Activated B cell treated with CpG ODN at 0.5 μM for 24 hours (primary cell): Measurements from ENCODE around the gene IL12RB1. TPM values are rescaled to one million over a fixed set of nuclear protein-coding genes. Genes with fewer than 3 reads are reported as not detected.

Source experiments
- ATAC-seq: fragments of 200-7000 bp; cut with Tn5 transposase; one replicate; pipeline ENCODE4 v1.10.0; 2021; ENCODE audit warnings: low read depth, mild to moderate bottlenecking, moderate library complexity
- CTCF ChIA-PET: fragments of 350-600 bp; sonication (Branson Sonifier 250); formaldehyde crosslinking; loops from one replicate; lab custom pipeline; 2021; ENCODE audit warnings: antibody characterized with exemption; lab: Charles Lee
- POLR2A ChIA-PET: fragments of 350-600 bp; sonication (Branson Sonifier 250); formaldehyde crosslinking; loops from one replicate; lab custom pipeline; 2021; ENCODE audit warnings: antibody characterized with exemption; lab: Charles Lee
- DNase-seq: peaks from one replicate; pipeline ENCODE4 v3.0.0; 2022
- H3K27ac Mint-ChIP-seq: one replicate; pipeline ENCODE4 v1.8.0; 2020; ENCODE audit warnings: mixed read lengths
- H3K27me3 Mint-ChIP-seq: one replicate; pipeline ENCODE4 v1.8.0; 2021; ENCODE audit warnings: mixed read lengths
- H3K36me3 Mint-ChIP-seq: one replicate; pipeline ENCODE4 v1.8.0; 2021; ENCODE audit warnings: low read depth, mixed read lengths
- H3K4me1 Mint-ChIP-seq: one replicate; pipeline ENCODE4 v1.8.0; 2021; ENCODE audit warnings: mixed read lengths
- H3K4me3 Mint-ChIP-seq: one replicate; pipeline ENCODE4 v1.8.0; 2020; ENCODE audit warnings: mild to moderate bottlenecking, mixed read lengths
- H3K9me3 Mint-ChIP-seq: one replicate; pipeline ENCODE4 v1.8.0; 2020; ENCODE audit warnings: mixed read lengths
- intact Hi-C: fragments of 100-400 bp; cut with micrococcal nuclease; formaldehyde crosslinking; loops from one replicate; pipeline ENCODE4 v1.15.1; 2024
- total RNA-seq: library from RNA; stranded (reverse); gene quantifications from 2 replicates; pipeline ENCODE4 v1.2.3, GENCODE V29; 2022
- TF ChIP-seq, protein P1 (sequence below): fragments of 200-600 bp; IDR thresholded peaks from one replicate; pipeline ENCODE4 v1.8.0; 2022; ENCODE audit warnings: antibody characterized with exemption, mild to moderate bottlenecking

The IL12RB1 gene
- total RNA-seq, 1 donor from 2014 or later, result 20.9 TPM

DNA sequence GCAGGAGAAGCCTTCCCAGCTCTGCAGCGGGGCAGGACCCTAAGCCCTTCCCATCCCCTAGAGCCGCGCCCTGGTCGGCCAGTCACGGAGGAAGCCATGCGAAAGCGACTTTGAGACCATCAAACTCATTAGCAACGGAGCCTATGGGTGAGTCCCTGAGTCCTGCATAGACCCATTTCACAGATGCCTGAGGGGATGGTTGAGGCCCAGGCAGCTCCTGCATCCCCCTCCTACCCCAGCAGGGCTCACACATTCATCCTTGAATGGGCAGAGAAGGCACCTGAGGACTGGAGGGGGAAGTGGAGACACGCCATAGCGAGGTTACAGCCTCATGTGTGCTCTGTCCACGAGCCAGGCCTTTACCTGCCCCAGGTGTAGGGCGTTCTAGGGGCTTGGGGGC is 42.1 kb upstream of the IL12RB1 start:
- Mint-ChIP-seq H3K27ac (no peak overlapping the region), H3K27me3 (no peaks in the 10 kb centered on the region), H3K4me3 (no peak overlapping the region), H3K9me3 (no peaks in the 10 kb centered on the region), H3K4me1 (peaks cover 2% of the 10 kb centered on the region), H3K36me3 (peaks cover 74% of the 10 kb centered on the region)
- intact Hi-C loops, result no loop called here
- ChIA-PET CTCF (no interaction called here), POLR2A (no interaction called here)
- TF ChIP-seq, protein P1, sequence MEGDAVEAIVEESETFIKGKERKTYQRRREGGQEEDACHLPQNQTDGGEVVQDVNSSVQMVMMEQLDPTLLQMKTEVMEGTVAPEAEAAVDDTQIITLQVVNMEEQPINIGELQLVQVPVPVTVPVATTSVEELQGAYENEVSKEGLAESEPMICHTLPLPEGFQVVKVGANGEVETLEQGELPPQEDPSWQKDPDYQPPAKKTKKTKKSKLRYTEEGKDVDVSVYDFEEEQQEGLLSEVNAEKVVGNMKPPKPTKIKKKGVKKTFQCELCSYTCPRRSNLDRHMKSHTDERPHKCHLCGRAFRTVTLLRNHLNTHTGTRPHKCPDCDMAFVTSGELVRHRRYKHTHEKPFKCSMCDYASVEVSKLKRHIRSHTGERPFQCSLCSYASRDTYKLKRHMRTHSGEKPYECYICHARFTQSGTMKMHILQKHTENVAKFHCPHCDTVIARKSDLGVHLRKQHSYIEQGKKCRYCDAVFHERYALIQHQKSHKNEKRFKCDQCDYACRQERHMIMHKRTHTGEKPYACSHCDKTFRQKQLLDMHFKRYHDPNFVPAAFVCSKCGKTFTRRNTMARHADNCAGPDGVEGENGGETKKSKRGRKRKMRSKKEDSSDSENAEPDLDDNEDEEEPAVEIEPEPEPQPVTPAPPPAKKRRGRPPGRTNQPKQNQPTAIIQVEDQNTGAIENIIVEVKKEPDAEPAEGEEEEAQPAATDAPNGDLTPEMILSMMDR, result no peak
- no peak for DNase-seq
- no peak for ATAC-seq

DNA sequence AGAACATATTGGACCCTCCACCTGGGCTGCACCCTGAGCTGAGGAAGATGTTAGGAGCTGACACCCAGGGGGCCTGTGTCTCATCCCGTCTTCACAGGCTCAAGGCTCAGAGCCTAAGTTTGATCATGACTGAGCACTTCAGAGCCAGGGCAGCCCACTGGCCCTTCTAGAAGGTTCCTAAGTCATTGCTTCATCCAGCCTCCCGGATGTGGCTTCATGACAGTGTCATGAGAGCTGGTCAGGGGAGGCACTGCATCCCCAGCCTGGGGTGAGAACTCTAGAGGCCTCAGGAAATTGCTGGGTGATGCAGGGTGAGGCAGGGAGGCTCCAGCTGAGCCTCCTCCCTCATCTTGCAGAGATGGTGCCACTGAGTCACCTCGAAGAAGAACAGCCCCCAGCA is 41.3 kb upstream of the IL12RB1 start:
- CTCF ChIA-PET, result no interaction called here

DNA sequence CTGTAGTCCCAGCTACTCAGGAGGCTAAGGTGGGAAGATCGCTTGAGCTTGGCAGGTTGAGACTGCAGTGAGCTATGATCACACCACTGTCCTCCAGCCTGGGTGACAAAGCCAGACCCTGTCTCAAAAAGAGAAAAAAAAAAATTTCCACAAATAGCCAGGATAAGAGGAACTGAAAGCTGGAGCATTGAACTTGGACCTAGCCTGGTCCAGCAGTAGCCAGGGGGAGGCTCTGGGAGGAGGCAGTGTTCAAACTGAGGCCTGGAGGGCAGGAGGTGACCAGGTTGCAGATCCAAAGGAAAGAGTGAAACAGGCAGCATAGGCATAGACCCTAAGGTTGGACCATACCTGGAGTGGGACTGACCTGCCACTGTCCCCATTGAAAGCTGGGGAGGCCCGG is 39.4 kb upstream of the IL12RB1 start:
- Mint-ChIP-seq H3K4me1 (peaks cover 2% of the 10 kb centered on the region), H3K9me3 (no peaks in the 10 kb centered on the region), H3K4me3 (no peak overlapping the region), H3K27me3 (no peaks in the 10 kb centered on the region), H3K27ac (no peak overlapping the region), H3K36me3 (peaks cover 78% of the 10 kb centered on the region)
- no peak for ATAC-seq
- ChIA-PET POLR2A (interaction anchor here (1.0 to 1.4 kb wide), 2 partner anchors 9 to 33 kb away, joined by 4 read pairs; no protein-coding TSS in a partner anchor), CTCF (no interaction called here)
- TF ChIP-seq, protein P1, result no peak
- no peak for DNase-seq
- intact Hi-C loops, result no loop called here

More for the DNA sequence above, 41.3 kb upstream of the IL12RB1 start:
- Mint-ChIP-seq H3K27ac (no peak overlapping the region), H3K4me3 (no peak overlapping the region), H3K36me3 (peaks cover 78% of the 10 kb centered on the region), H3K4me1 (peaks cover 2% of the 10 kb centered on the region), H3K27me3 (no peaks in the 10 kb centered on the region), H3K9me3 (no peaks in the 10 kb centered on the region)
- ATAC-seq (no peak), DNase-seq (no peak)
- POLR2A ChIA-PET, result no interaction called here
- TF ChIP-seq, protein P1, result no peak
- intact Hi-C loops, result no loop called here

DNA sequence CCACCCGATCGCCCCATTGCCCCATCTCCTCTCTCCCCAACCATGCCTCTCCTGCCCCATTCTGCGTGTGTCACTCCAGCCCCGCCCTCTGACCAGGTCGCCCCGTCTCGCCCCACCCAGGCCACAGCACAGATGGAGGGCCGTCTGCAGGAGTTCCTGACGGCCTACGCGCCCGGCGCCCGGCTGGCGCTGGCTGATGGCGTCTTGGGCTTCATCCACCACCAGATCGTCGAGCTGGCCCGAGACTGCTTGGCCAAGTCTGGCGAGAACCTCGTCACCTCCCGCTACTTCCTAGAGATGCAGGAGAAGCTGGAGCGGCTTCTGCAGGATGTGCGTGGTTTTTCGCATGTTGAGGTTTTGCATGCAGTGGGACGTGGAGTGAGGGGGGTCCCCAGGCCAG is 37.1 kb upstream of the IL12RB1 start:
- no peaks in the 10 kb centered on the region for H3K9me3 Mint-ChIP-seq
- peaks cover 61% of the 10 kb centered on the region for H3K36me3 Mint-ChIP-seq
- no peak overlapping the region for H3K27ac Mint-ChIP-seq
- POLR2A ChIA-PET, result interaction anchor here (0.7 kb wide), 1 partner anchor 8 kb away, joined by 3 read pairs; no protein-coding TSS in a partner anchor
- intact Hi-C loops, result no loop called here
- TF ChIP-seq, protein P1, result no peak
- peaks cover 19% of the 10 kb centered on the region for H3K4me1 Mint-ChIP-seq
- H3K27me3 Mint-ChIP-seq, result no peaks in the 10 kb centered on the region
- no peak for DNase-seq
- H3K4me3 Mint-ChIP-seq, result no peak overlapping the region
- CTCF ChIA-PET, result interaction anchor here (0.6 kb wide), 1 partner anchor 377 kb away, joined by 7 read pairs; no protein-coding TSS in a partner anchor
- no peak for ATAC-seq

DNA sequence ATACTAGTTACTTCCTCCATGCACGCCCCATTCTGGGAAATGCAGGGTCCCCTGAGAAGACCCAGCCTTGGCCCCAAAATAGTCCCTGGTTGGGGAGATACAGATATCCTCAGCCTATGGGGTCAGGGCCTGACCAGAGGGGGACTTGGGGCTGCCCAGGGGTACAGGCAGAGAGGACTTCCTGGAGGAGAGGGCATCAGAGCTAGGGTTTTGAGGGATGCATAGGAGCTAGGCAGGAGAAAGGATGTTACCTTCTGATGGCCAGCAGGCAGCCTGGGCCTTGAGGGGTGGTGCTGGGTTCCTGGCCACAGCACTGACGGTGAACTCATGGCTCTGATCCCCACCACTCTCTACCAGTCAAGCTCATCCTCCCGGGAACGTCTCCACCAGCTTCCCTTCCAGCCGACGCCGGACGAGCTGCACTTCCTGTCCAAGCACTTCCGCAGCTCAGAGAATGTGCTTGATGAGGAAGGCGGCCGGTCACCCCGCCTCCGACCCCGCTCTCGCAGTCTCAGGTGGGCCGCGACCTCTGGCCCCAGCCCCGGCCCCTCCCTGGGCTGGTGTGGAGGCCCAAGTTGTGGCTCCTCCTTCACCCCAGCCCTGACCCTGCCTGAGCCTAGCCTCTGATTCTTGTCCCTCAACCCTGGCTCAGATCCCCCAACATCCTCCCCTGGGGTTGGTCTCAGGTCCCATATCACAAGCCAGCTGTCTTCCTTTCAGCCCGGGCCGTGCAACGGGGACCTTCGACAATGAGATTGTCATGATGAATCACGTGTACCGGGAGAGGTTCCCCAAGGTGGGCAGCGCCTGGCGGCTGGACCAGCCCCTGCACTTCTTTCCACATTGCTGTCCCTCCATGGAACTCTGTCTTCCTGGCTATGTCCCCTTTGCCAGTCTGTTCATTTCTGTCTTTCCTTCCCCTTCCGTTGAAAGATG is 36.4 kb upstream of the IL12RB1 start:
- no peaks in the 10 kb centered on the region for H3K27me3 Mint-ChIP-seq
- H3K36me3 Mint-ChIP-seq, result peaks cover 54% of the 10 kb centered on the region
- H3K4me1 Mint-ChIP-seq, result peaks cover 26% of the 10 kb centered on the region
- no peak for ATAC-seq
- intact Hi-C loops, result no loop called here
- TF ChIP-seq, protein P1, result no peak
- H3K4me3 Mint-ChIP-seq, result no peak overlapping the region
- no peaks in the 10 kb centered on the region for H3K9me3 Mint-ChIP-seq
- CTCF ChIA-PET, result no interaction called here
- H3K27ac Mint-ChIP-seq, result no peak overlapping the region
- DNase-seq, result no peak
- POLR2A ChIA-PET, result interaction anchor here (0.5 to 0.7 kb wide), 2 partner anchors 9 to 1675 kb away, joined by 3 read pairs; no protein-coding TSS in a partner anchor
